Dendritic cell treated with granulocyte-macrophage colony-stimulating factor and Interleukin-4, amounts not matched to agents 40 ng/mL and 50 ng/mL, for 4 days (primary cell): Measurements from ENCODE around the gene MAPKAPK3.
A peak's percentile ranks its signal among the peaks of the same experiment; 100 is the strongest.

Experiments
- H3K27ac Mint-ChIP-seq: one replicate; pipeline ENCODE4 v1.8.0; 2022; ENCODE audit warnings: mild to moderate bottlenecking, mixed read lengths
- H3K27me3 Mint-ChIP-seq: one replicate; pipeline ENCODE4 v1.8.0; 2022; ENCODE audit warnings: mild to moderate bottlenecking, mixed read lengths
- H3K36me3 Mint-ChIP-seq: one replicate; pipeline ENCODE4 v1.8.0; 2022; ENCODE audit warnings: low read depth, mixed read lengths
- H3K4me1 Mint-ChIP-seq: one replicate; pipeline ENCODE4 v1.8.0; 2022; ENCODE audit warnings: low read depth, mixed read lengths
- H3K4me3 Mint-ChIP-seq: one replicate; pipeline ENCODE4 v1.8.0; 2022; ENCODE audit warnings: mild to moderate bottlenecking, moderate library complexity, mixed read lengths
- H3K9me3 Mint-ChIP-seq: one replicate; pipeline ENCODE4 v1.8.0; 2022; ENCODE audit warnings: mixed read lengths
- intact Hi-C: fragments of 100-400 bp; cut with micrococcal nuclease; formaldehyde crosslinking; loops from one replicate; pipeline ENCODE4 v1.15.0; 2022

MAPKAPK3 gene

GRCh38 chr3:50635066-50635465 is 18.1 kb downstream of the MAPKAPK3 start:
- Mint-ChIP-seq H3K36me3 (peaks cover 97% of the 10 kb centered on the region), H3K9me3 (no peaks in the 10 kb centered on the region), H3K4me3 (no peak overlapping the region), H3K27me3 (no peaks in the 10 kb centered on the region), H3K27ac (no peak overlapping the region), H3K4me1 (peaks cover 92% of the 10 kb centered on the region)
- intact Hi-C loops = no loop called here

- peak overlapping the region; percentile 28 for H3K4me3 Mint-ChIP-seq
- H3K27ac Mint-ChIP-seq = peak overlapping the region; percentile 23
- peaks cover 97% of the 10 kb centered on the region for H3K36me3 Mint-ChIP-seq
- peaks cover 80% of the 10 kb centered on the region for H3K4me1 Mint-ChIP-seq
- intact Hi-C loops = no loop called here
- no peaks in the 10 kb centered on the region for H3K9me3 Mint-ChIP-seq
- H3K27me3 Mint-ChIP-seq = no peaks in the 10 kb centered on the region
Measured at GRCh38 chr3:50637011-50637410, 20.1 kb downstream of the MAPKAPK3 start.

GRCh38 chr3:50637945-50638344 is 21.0 kb downstream of the MAPKAPK3 start:
- intact Hi-C loops = no loop called here
- no peak overlapping the region for H3K4me3 Mint-ChIP-seq
- peaks cover 97% of the 10 kb centered on the region for H3K36me3 Mint-ChIP-seq
- no peaks in the 10 kb centered on the region for H3K27me3 Mint-ChIP-seq
- peaks cover 72% of the 10 kb centered on the region for H3K4me1 Mint-ChIP-seq
- peak overlapping the region; percentile 41 for H3K27ac Mint-ChIP-seq
- no peaks in the 10 kb centered on the region for H3K9me3 Mint-ChIP-seq

GRCh38 chr3:50639055-50639494 is 22.1 kb downstream of the MAPKAPK3 start:
- Mint-ChIP-seq H3K4me3 (no peak overlapping the region), H3K4me1 (peaks cover 66% of the 10 kb centered on the region), H3K27ac (peak overlapping the region; percentile 41), H3K36me3 (peaks cover 97% of the 10 kb centered on the region), H3K27me3 (no peaks in the 10 kb centered on the region), H3K9me3 (no peaks in the 10 kb centered on the region)
- intact Hi-C loops = no loop called here

GRCh38 chr3:50642382-50642781 is 25.4 kb downstream of the MAPKAPK3 start:
- Mint-ChIP-seq H3K27ac (no peak overlapping the region), H3K27me3 (no peaks in the 10 kb centered on the region), H3K4me1 (peaks cover 52% of the 10 kb centered on the region), H3K4me3 (no peak overlapping the region), H3K9me3 (no peaks in the 10 kb centered on the region), H3K36me3 (peaks cover 100% of the 10 kb centered on the region)
- intact Hi-C loops = no loop called here

GRCh38 chr3:50644561-50644960 is 27.6 kb downstream of the MAPKAPK3 start:
- Mint-ChIP-seq H3K27ac (no peak overlapping the region), H3K36me3 (peaks cover 100% of the 10 kb centered on the region), H3K4me1 (peaks cover 41% of the 10 kb centered on the region), H3K27me3 (no peaks in the 10 kb centered on the region), H3K4me3 (no peak overlapping the region), H3K9me3 (no peaks in the 10 kb centered on the region)
- intact Hi-C loops = no loop called here

- Mint-ChIP-seq H3K27me3 (no peaks in the 10 kb centered on the region), H3K36me3 (peaks cover 100% of the 10 kb centered on the region), H3K9me3 (no peaks in the 10 kb centered on the region), H3K4me1 (peaks cover 47% of the 10 kb centered on the region), H3K27ac (no peak overlapping the region), H3K4me3 (no peak overlapping the region)
- intact Hi-C loops = no loop called here
Measured at GRCh38 chr3:50645378-50645777, 28.4 kb downstream of the MAPKAPK3 start.

- intact Hi-C loops = no loop called here
- H3K36me3 Mint-ChIP-seq = peaks cover 97% of the 10 kb centered on the region
- H3K27me3 Mint-ChIP-seq = no peaks in the 10 kb centered on the region
- H3K9me3 Mint-ChIP-seq = no peaks in the 10 kb centered on the region
- no peak overlapping the region for H3K4me3 Mint-ChIP-seq
- no peak overlapping the region for H3K27ac Mint-ChIP-seq
- peaks cover 68% of the 10 kb centered on the region for H3K4me1 Mint-ChIP-seq
Measured at GRCh38 chr3:50648313-50648712, 31.4 kb downstream of the MAPKAPK3 start.

- H3K27ac Mint-ChIP-seq = no peak overlapping the region
- H3K9me3 Mint-ChIP-seq = no peaks in the 10 kb centered on the region
- peaks cover 91% of the 10 kb centered on the region for H3K36me3 Mint-ChIP-seq
- H3K4me1 Mint-ChIP-seq = peaks cover 69% of the 10 kb centered on the region
- intact Hi-C loops = no loop called here
- no peak overlapping the region for H3K4me3 Mint-ChIP-seq
- H3K27me3 Mint-ChIP-seq = no peaks in the 10 kb centered on the region
Measured at GRCh38 chr3:50648944-50649343, 32.0 kb downstream of the MAPKAPK3 start.

- Mint-ChIP-seq H3K27ac (no peak overlapping the region), H3K9me3 (no peaks in the 10 kb centered on the region), H3K36me3 (peaks cover 86% of the 10 kb centered on the region), H3K4me1 (peaks cover 71% of the 10 kb centered on the region), H3K27me3 (no peaks in the 10 kb centered on the region), H3K4me3 (no peak overlapping the region)
- intact Hi-C loops = no loop called here
Measured at GRCh38 chr3:50649451-50649931, 32.5 kb downstream of the MAPKAPK3 start.

- Mint-ChIP-seq H3K9me3 (no peaks in the 10 kb centered on the region), H3K27ac (no peak overlapping the region), H3K27me3 (no peaks in the 10 kb centered on the region), H3K4me3 (no peak overlapping the region), H3K36me3 (peaks cover 81% of the 10 kb centered on the region), H3K4me1 (peaks cover 71% of the 10 kb centered on the region)
- intact Hi-C loops = loop anchor here (5.0 kb wide), 1 partner anchor 33 kb away; the partner anchor contains the start of gene MAPKAPK3
Measured at GRCh38 chr3:50650018-50650417, 33.1 kb downstream of the MAPKAPK3 start.

GRCh38 chr3:50651445-50651844 is 34.5 kb downstream of the MAPKAPK3 start:
- Mint-ChIP-seq H3K27me3 (peaks cover 2% of the 10 kb centered on the region), H3K27ac (no peak overlapping the region), H3K9me3 (no peaks in the 10 kb centered on the region), H3K36me3 (peaks cover 66% of the 10 kb centered on the region), H3K4me1 (peaks cover 74% of the 10 kb centered on the region), H3K4me3 (no peak overlapping the region)
- intact Hi-C loops = loop anchor here (5.0 kb wide), 1 partner anchor 34 kb away; the partner anchor contains the start of gene MAPKAPK3

GRCh38 chr3:50651920-50652529 is 35.1 kb downstream of the MAPKAPK3 start:
- intact Hi-C loops = loop anchor here (5.0 kb wide), 1 partner anchor 35 kb away; the partner anchor contains the start of gene MAPKAPK3
- Mint-ChIP-seq H3K4me3 (no peak overlapping the region), H3K27me3 (peaks cover 2% of the 10 kb centered on the region), H3K36me3 (peaks cover 60% of the 10 kb centered on the region), H3K4me1 (peaks cover 69% of the 10 kb centered on the region), H3K9me3 (no peaks in the 10 kb centered on the region), H3K27ac (no peak overlapping the region)

GRCh38 chr3:50652709-50653108 is 35.8 kb downstream of the MAPKAPK3 start:
- Mint-ChIP-seq H3K36me3 (peaks cover 54% of the 10 kb centered on the region), H3K4me3 (no peak overlapping the region), H3K9me3 (no peaks in the 10 kb centered on the region), H3K27me3 (peaks cover 2% of the 10 kb centered on the region), H3K27ac (peak overlapping the region; percentile 42), H3K4me1 (peaks cover 69% of the 10 kb centered on the region)
- intact Hi-C loops = loop anchor here (5.0 kb wide), 1 partner anchor 35 kb away; the partner anchor contains the start of gene MAPKAPK3
